ENCODE data around the gene GGT5.
A peak's percentile ranks its signal among the peaks of the same experiment; 100 is the strongest.
"Not testable (repeated sequence)": the region's sequence is repeated elsewhere in the genome, so short reads cannot be mapped to it uniquely, and the experiment has no call there.

The GGT5 gene

GRCh38 chr22:24262185-24262749, 17.4 kb upstream of the GGT5 start:
- not testable (repeated sequence) for DNase-seq

GRCh38 chr22:24259459-24259858, 14.6 kb upstream of the GGT5 start:
- peak; percentile 29 to 61 for DNase-seq

GRCh38 chr22:24256736-24257135, 11.9 kb upstream of the GGT5 start:
- DNase-seq, result not testable (repeated sequence)

- DNase-seq, result not testable (repeated sequence)
Measured at GRCh38 chr22:24256136-24256535, 11.3 kb upstream of the GGT5 start.

- not testable (repeated sequence) for DNase-seq
Measured at GRCh38 chr22:24253126-24253525, 8.2 kb upstream of the GGT5 start.

GRCh38 chr22:24251286-24251685, 6.4 kb upstream of the GGT5 start:
- DNase-seq, result not testable (repeated sequence)

GRCh38 chr22:24249413-24249812, 4.5 kb upstream of the GGT5 start:
- DNase-seq, result not testable (repeated sequence)

- not testable (repeated sequence) for DNase-seq
Measured at GRCh38 chr22:24248611-24249010, 3.7 kb upstream of the GGT5 start.

GRCh38 chr22:24247564-24248344, 2.9 kb upstream of the GGT5 start:
- peak; percentile 7 to 37 for DNase-seq

- no peak for DNase-seq
Measured at GRCh38 chr22:24247011-24247507, 2.2 kb upstream of the GGT5 start.

GRCh38 chr22:24245584-24246561, 991 bp upstream of the GGT5 start:
- not testable (repeated sequence) for DNase-seq

GRCh38 chr22:24244144-24244787, 616 bp downstream of the GGT5 start:
- DNase-seq, result no peak

GRCh38 chr22:24243417-24243816, 1.5 kb downstream of the GGT5 start:
- DNase-seq, result not testable (repeated sequence)

GRCh38 chr22:24240985-24241692, 3.7 kb downstream of the GGT5 start:
- DNase-seq, result not testable (repeated sequence)

GRCh38 chr22:24240381-24240780, 4.5 kb downstream of the GGT5 start:
- no peak for DNase-seq

GRCh38 chr22:24238101-24238694, 6.7 kb downstream of the GGT5 start:
- DNase-seq, result not testable (repeated sequence)

GRCh38 chr22:24236656-24237055, 8.2 kb downstream of the GGT5 start:
- DNase-seq, result no peak

GRCh38 chr22:24235315-24235714, 9.6 kb downstream of the GGT5 start:
- DNase-seq, result no peak

GRCh38 chr22:24233816-24234215, 11.1 kb downstream of the GGT5 start:
- DNase-seq, result no peak

GRCh38 chr22:24233235-24233634, 11.6 kb downstream of the GGT5 start:
- no peak for DNase-seq

- DNase-seq, result no peak
Measured at GRCh38 chr22:24232725-24233124, 12.2 kb downstream of the GGT5 start.

Measured in NCI-H2081 (cell line).